ENCODE data around the gene SKIL. TPM values are rescaled to one million over a fixed set of nuclear protein-coding genes. Genes with fewer than 3 reads are reported as not detected.

Gene SKIL
- total and polyA plus RNA-seq, 2 experiments from 2014 or later = 141 to 358 TPM

GRCh38 chr3:170327040-170327808 lies 30.3 kb upstream of the SKIL start:
- H3K4me3 Mint-ChIP-seq = no peak overlapping the region
- Histone ChIP-seq H3K27ac (ENCODE audit: low read depth) (no peak overlapping the region), H3K27me3 (ENCODE audit: insufficient read depth) (no peaks in the 10 kb centered on the region), H3K36me3 (ENCODE audit: insufficient read depth) (peaks cover 6% of the 10 kb centered on the region; the same call in 1 of the 2 replicates), H3K79me2 (replicated peaks; ENCODE audit: insufficient read depth) (no peaks in the 10 kb centered on the region), H3F3A (replicated peaks; ENCODE audit: low read depth) (no peaks in the 10 kb centered on the region; the same call in 1 of the 2 replicates), H4K20me1 (replicated peaks; ENCODE audit: insufficient read depth) (no peaks in the 10 kb centered on the region), H3K4me2 (no peak overlapping the region), H2AFZ (no peak overlapping the region), H3K4me1 (ENCODE audit: insufficient read depth) (peaks cover 22% of the 10 kb centered on the region), H3K4me3 (no peak overlapping the region), H3K9me2 (ENCODE audit: insufficient read depth) (no peaks in the 10 kb centered on the region)
- peaks cover 22% of the 10 kb centered on the region for H3K4me1 Mint-ChIP-seq
- H3K9me3 Mint-ChIP-seq = peaks cover 45% of the 10 kb centered on the region
- no peak for TF ChIP-seq EZH2phosphoT487 (IDR thresholded peaks at IDR 0.05; ENCODE audit: unreplicated experiment)
- no peak for TF ChIP-seq ZNF114 (CRISPR knock-in tag; IDR thresholded peaks at IDR 0.05)
- no peak for TF ChIP-seq ETS1 (IDR thresholded peaks at IDR 0.05)
- no peak for TF ChIP-seq STAT1 (IDR thresholded peaks at IDR 0.05; ENCODE audit: unreplicated experiment)
- no peak for TF ChIP-seq NANOG (IDR thresholded peaks at IDR 0.05; ENCODE audit: borderline replicate concordance)
- TF ChIP-seq REST (IDR thresholded peaks at IDR 0.05; ENCODE audit: unreplicated experiment) = no peak
- TF ChIP-seq POLR2AphosphoS5 (IDR thresholded peaks at IDR 0.05; ENCODE audit: low read depth) = no peak
- TF ChIP-seq ZNF331 (CRISPR knock-in tag; IDR thresholded peaks at IDR 0.05; ENCODE audit: low read depth) = no peak
- TF ChIP-seq JUNB (IDR thresholded peaks at IDR 0.05; ENCODE audit: unreplicated experiment) = no peak
- no peak for TF ChIP-seq EZH2 (IDR thresholded peaks at IDR 0.05; ENCODE audit: low read depth, unreplicated experiment)
- TF ChIP-seq, protein P1, sequence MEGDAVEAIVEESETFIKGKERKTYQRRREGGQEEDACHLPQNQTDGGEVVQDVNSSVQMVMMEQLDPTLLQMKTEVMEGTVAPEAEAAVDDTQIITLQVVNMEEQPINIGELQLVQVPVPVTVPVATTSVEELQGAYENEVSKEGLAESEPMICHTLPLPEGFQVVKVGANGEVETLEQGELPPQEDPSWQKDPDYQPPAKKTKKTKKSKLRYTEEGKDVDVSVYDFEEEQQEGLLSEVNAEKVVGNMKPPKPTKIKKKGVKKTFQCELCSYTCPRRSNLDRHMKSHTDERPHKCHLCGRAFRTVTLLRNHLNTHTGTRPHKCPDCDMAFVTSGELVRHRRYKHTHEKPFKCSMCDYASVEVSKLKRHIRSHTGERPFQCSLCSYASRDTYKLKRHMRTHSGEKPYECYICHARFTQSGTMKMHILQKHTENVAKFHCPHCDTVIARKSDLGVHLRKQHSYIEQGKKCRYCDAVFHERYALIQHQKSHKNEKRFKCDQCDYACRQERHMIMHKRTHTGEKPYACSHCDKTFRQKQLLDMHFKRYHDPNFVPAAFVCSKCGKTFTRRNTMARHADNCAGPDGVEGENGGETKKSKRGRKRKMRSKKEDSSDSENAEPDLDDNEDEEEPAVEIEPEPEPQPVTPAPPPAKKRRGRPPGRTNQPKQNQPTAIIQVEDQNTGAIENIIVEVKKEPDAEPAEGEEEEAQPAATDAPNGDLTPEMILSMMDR (conservative IDR thresholded peaks at IDR 0.05; ENCODE audit: low read depth in 2 of 2) = no peak
- no peak for TF ChIP-seq ZNF462 (CRISPR knock-in tag; IDR thresholded peaks at IDR 0.05)
- TF ChIP-seq CREB1 (CRISPR knock-in tag; IDR thresholded peaks at IDR 0.05; ENCODE audit: low read depth) = no peak
- DNase-seq (ENCODE audit: low spot score) (no peak), ATAC-seq (no peak)
- no peak overlapping the region for H3K27ac Mint-ChIP-seq
- peaks cover 34% of the 10 kb centered on the region for H3K36me3 Mint-ChIP-seq (ENCODE audit: low read depth)
- H3K27me3 Mint-ChIP-seq (ENCODE audit: insufficient read depth, low read depth, poor library complexity) = peaks cover 2% of the 10 kb centered on the region

All from GM23338 (cell line).